B cell (primary cell): ENCODE data around the gene PBX1.

Source experiments
- CTCF ChIP-seq: fragments of 200-600 bp; IDR thresholded peaks from one replicate; pipeline ENCODE4 v1.8.0; 2022; ENCODE audit warnings: antibody characterized with exemption, mild to moderate bottlenecking
- EZH2 ChIP-seq: IDR thresholded peaks from 2 replicates; pipeline ENCODE4 v1.6.1; 2012; ENCODE audit warnings: borderline replicate concordance, low read depth, mild to moderate bottlenecking, moderate library complexity, low read length; ENCODE audit not compliant: insufficient read depth, poor library complexity, severe bottlenecking

- no peak for TF ChIP-seq CTCF
- TF ChIP-seq EZH2, result no peak
These were observed 181.1 kb downstream of the PBX1 start for GRCh38 chr1:164740000-164740526.
